Fibroblast of villous mesenchyme (primary cell): ENCODE data around the gene ASTL. TPM values are rescaled to one million over a fixed set of nuclear protein-coding genes. Genes with fewer than 3 reads are reported as not detected.
A peak's percentile ranks its signal among the peaks of the same experiment; 100 is the strongest.

Experiments
- DNase-seq: peaks from one replicate; pipeline ENCODE4 v3.0.0-alpha.2; 2010; ENCODE audit warnings: low read depth
- H3K4me3 ChIP-seq: 2 replicates; pipeline ENCODE4 v1.5.1; 2011; ENCODE audit warnings: low read depth, mild to moderate bottlenecking, low read length
- CTCF ChIP-seq: IDR thresholded peaks from 2 replicates; pipeline ENCODE4 v1.5.1; 2012; ENCODE audit warnings: low read depth, mild to moderate bottlenecking, low read length; ENCODE audit not compliant: insufficient read depth
- total RNA-seq: library from RNA; depleted of rRNA; stranded (reverse); fragments of >200 nt; gene quantifications from 2 replicates; pipeline ENCODE4 v1.2.3, GENCODE V29; 2012

Gene ASTL
- total RNA-seq, 1 donor = not detected

- no peak for DNase-seq
- H3K4me3 ChIP-seq = no peak overlapping the region
- no peak for TF ChIP-seq CTCF
Measured at GRCh38 chr2:96120091-96120720, 18.1 kb downstream of the ASTL start.

GRCh38 chr2:96119389-96119751, 18.9 kb downstream of the ASTL start:
- H3K4me3 ChIP-seq = no peak overlapping the region
- TF ChIP-seq CTCF = no peak
- no peak for DNase-seq

GRCh38 chr2:96118698-96119388, 19.5 kb downstream of the ASTL start:
- H3K4me3 ChIP-seq = no peak overlapping the region
- no peak for DNase-seq
- no peak for TF ChIP-seq CTCF

GRCh38 chr2:96117701-96118588, 20.4 kb downstream of the ASTL start:
- TF ChIP-seq CTCF = no peak
- DNase-seq = no peak

GRCh38 chr2:96116879-96117533, 21.3 kb downstream of the ASTL start:
- TF ChIP-seq CTCF = peak; percentile 52
- peak overlapping the region; percentile 38 for H3K4me3 ChIP-seq
- peak; percentile 12 for DNase-seq

More at GRCh38 chr2:96117701-96118588, 20.4 kb downstream of the ASTL start:
- no peak overlapping the region for H3K4me3 ChIP-seq

- no peak for TF ChIP-seq CTCF
- DNase-seq = peak; percentile 9
- peak within 1 kb of the TSS; percentile 38 for H3K4me3 ChIP-seq
Measured at GRCh38 chr2:96116424-96116878, 21.9 kb downstream of the ASTL start, which contains the start of gene ADRA2B. ADRA2B (minus strand) TSS chr2:96116571; CDS start chr2:96116149, 422 bp downstream.
